ENCODE results near the gene OTUB2. TPM values are rescaled to one million over a fixed set of nuclear protein-coding genes. Genes with fewer than 3 reads are reported as not detected.
"Not testable (repeated sequence)": the region's sequence is repeated elsewhere in the genome, so short reads cannot be mapped to it uniquely, and the experiment has no call there.

OTUB2 gene
- total RNA-seq, 1 donor from 2014 or later: 0.27 TPM

GRCh38 chr14:94059998-94060397, 33.9 kb downstream of the OTUB2 start:
- Histone ChIP-seq H3K36me3 (peaks cover 76% of the 10 kb centered on the region), H3K4me3 (no peak overlapping the region), H3K4me1 (peaks cover 59% of the 10 kb centered on the region), H3K27ac (replicated peaks) (no peak overlapping the region), H3K9me3 (replicated peaks) (no peaks in the 10 kb centered on the region), H3K27me3 (ENCODE audit: low read depth) (no peaks in the 10 kb centered on the region)
- intact Hi-C loops (cut with micrococcal nuclease): no loop called here
- DNase-seq: no peak
- TF ChIP-seq, protein P1, sequence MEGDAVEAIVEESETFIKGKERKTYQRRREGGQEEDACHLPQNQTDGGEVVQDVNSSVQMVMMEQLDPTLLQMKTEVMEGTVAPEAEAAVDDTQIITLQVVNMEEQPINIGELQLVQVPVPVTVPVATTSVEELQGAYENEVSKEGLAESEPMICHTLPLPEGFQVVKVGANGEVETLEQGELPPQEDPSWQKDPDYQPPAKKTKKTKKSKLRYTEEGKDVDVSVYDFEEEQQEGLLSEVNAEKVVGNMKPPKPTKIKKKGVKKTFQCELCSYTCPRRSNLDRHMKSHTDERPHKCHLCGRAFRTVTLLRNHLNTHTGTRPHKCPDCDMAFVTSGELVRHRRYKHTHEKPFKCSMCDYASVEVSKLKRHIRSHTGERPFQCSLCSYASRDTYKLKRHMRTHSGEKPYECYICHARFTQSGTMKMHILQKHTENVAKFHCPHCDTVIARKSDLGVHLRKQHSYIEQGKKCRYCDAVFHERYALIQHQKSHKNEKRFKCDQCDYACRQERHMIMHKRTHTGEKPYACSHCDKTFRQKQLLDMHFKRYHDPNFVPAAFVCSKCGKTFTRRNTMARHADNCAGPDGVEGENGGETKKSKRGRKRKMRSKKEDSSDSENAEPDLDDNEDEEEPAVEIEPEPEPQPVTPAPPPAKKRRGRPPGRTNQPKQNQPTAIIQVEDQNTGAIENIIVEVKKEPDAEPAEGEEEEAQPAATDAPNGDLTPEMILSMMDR (IDR thresholded peaks at IDR 0.05; ENCODE audit: borderline replicate concordance): no peak

- Histone ChIP-seq H3K4me1 (peaks cover 76% of the 10 kb centered on the region), H3K27ac (replicated peaks) (no peak overlapping the region)
- intact Hi-C loops (cut with micrococcal nuclease): no loop called here
Observed at GRCh38 chr14:94062344-94062940, 36.3 kb downstream of the OTUB2 start.

GRCh38 chr14:94066089-94066676, 40.0 kb downstream of the OTUB2 start:
- Histone ChIP-seq H3K27me3 (ENCODE audit: low read depth) (no peaks in the 10 kb centered on the region), H3K9me3 (replicated peaks) (peaks cover 17% of the 10 kb centered on the region), H3K36me3 (peaks cover 16% of the 10 kb centered on the region), H3K4me1 (peaks cover 52% of the 10 kb centered on the region), H3K27ac (replicated peaks) (peak overlapping the region; percentile 27), H3K4me3 (no peak overlapping the region)
- intact Hi-C loops (cut with micrococcal nuclease): no loop called here
- no peak for DNase-seq
- TF ChIP-seq, protein P1 (IDR thresholded peaks at IDR 0.05; ENCODE audit: borderline replicate concordance): no peak

More at GRCh38 chr14:94062344-94062940, 36.3 kb downstream of the OTUB2 start:
- Histone ChIP-seq H3K9me3 (replicated peaks) (peaks cover 1% of the 10 kb centered on the region), H3K27me3 (ENCODE audit: low read depth) (no peaks in the 10 kb centered on the region), H3K36me3 (peaks cover 52% of the 10 kb centered on the region), H3K4me3 (no peak overlapping the region)
- DNase-seq: no peak
- TF ChIP-seq, protein P1 (IDR thresholded peaks at IDR 0.05; ENCODE audit: borderline replicate concordance): no peak

DNA sequence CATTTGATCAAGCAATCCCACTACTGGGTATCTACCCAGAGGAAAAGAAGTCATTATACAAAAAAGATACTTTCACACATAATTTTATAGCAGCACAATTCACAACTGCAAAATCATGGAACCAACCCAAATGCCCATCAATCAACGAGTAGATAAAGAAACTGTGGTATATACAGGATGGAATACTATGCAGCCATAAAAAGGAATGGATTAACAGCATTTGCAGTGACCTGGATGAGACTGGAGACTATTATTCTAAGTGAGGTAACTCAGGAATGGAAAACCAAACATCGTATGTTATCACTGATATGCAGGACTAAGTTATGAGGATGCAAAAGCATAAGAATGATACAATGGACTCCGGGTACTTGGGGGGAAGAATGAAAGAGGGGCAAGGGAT, 45.9 kb downstream of the OTUB2 start:
- H3K9me3 ChIP-seq (replicated peaks): peaks cover 36% of the 10 kb centered on the region
- intact Hi-C loops (cut with micrococcal nuclease); H3K4me3 ChIP-seq; H3K27me3 ChIP-seq (ENCODE audit: low read depth); DNase-seq; H3K27ac ChIP-seq (replicated peaks): not testable (repeated sequence)
- H3K36me3 ChIP-seq: peaks cover 27% of the 10 kb centered on the region
- peaks cover 37% of the 10 kb centered on the region for H3K4me1 ChIP-seq

DNA sequence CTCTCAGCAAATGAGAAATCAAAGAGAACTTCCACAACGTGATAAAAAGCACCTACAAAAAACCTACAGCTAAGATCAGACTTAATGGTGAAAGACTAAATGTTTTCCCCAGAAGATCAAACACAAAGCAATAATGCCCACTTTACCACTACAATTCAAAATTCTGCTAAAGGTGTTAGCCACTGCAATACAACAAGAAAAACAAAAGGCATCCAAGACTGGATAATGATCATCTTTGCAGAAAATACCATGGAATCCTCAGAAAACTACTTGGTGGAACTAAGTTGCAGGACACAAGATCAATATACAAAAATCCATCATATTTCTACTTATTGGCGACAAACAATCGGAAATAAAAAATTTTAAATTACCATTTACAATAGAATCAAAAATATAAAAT, 48.4 kb downstream of the OTUB2 start:
- intact Hi-C loops (cut with micrococcal nuclease): no loop called here
- no peak overlapping the region for H3K4me3 ChIP-seq
- H3K27ac ChIP-seq (replicated peaks): no peak overlapping the region
- no peaks in the 10 kb centered on the region for H3K27me3 ChIP-seq (ENCODE audit: low read depth)
- H3K4me1 ChIP-seq: peaks cover 56% of the 10 kb centered on the region
- no peak for DNase-seq
- TF ChIP-seq, protein P1 (IDR thresholded peaks at IDR 0.05; ENCODE audit: borderline replicate concordance): no peak
- H3K9me3 ChIP-seq (replicated peaks): peaks cover 25% of the 10 kb centered on the region
- H3K36me3 ChIP-seq: peaks cover 47% of the 10 kb centered on the region

DNA sequence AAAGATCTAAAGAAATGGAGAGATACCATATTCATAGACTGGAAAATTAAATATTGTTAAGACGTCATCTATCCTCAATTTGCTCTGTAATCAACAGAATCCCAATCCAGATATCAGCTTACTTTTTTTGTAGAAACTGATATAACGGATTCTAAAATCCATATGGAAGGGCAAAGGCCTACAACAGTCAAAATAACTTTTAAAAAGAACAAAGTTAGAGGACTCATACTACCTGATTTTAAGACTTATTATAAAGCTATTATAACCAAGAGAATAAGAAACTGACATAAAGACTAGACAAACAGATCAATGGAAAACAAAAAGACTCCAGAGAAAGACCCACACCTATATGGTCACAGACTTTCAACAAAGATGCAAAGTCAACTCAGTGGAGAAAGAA, 48.9 kb downstream of the OTUB2 start:
- intact Hi-C loops (cut with micrococcal nuclease): no loop called here
- no peak overlapping the region for H3K4me3 ChIP-seq
- peaks cover 20% of the 10 kb centered on the region for H3K9me3 ChIP-seq (replicated peaks)
- TF ChIP-seq, protein P1 (IDR thresholded peaks at IDR 0.05; ENCODE audit: borderline replicate concordance): no peak
- no peaks in the 10 kb centered on the region for H3K27me3 ChIP-seq (ENCODE audit: low read depth)
- H3K4me1 ChIP-seq: peaks cover 61% of the 10 kb centered on the region
- no peak overlapping the region for H3K27ac ChIP-seq (replicated peaks)
- DNase-seq: no peak
- H3K36me3 ChIP-seq: peaks cover 47% of the 10 kb centered on the region
